Measurements from ENCODE around the gene NRROS.
"Not testable (repeated sequence)": the region's sequence is repeated elsewhere in the genome, so short reads cannot be mapped to it uniquely, and the experiment has no call there.

Gene NRROS

GRCh38 chr3:196639483-196640296 lies at the start of gene NRROS:
NRROS (plus strand) TSS chr3:196639694; CDS start chr3:196654540, 14,846 bp downstream.
- peak; percentile 54 for DNase-seq (ENCODE audit: low spot score)

- DNase-seq (ENCODE audit: low spot score) = no peak
Measured at GRCh38 chr3:196590279-196590678, 49.2 kb upstream of the NRROS start.

- DNase-seq (ENCODE audit: low spot score) = no peak
Measured at GRCh38 chr3:196596355-196596754, 43.1 kb upstream of the NRROS start.

DNA sequence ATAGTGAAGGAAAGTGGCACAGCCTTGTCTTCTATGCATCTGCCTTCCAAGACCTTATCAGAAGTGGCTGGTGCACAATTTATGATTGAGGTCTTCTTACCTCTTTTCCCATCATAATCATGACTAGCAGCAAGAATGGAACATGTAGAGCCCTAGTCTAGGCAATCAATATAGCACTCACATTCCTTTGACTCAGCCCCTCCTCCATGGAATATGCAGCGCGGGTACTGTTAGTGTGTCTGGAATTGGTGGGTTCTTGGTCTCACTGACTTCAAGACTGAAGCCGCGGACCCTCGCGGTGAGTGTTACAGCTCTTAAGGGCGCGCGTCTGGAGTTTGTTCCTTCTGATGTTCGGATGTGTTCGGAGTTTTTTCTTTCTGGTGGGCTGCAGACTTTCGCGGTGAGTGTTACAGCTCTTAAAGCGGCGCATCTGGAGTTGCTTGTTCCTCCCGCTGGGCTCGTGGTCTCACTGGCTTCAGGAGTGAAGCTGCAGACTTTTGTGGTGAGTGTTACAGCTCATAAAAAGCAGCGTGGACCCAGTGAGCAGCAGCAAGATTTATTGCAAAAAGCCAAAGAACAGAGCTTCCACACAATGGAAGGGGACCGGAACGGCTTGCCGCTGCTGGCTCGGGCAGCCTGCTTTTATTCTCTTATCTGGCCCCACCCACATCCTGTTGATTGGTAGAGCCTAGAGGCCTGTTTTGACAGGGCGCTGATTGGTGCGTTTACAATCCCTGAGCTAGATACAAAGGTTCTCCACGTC lies 41.3 kb upstream of the NRROS start:
- DNase-seq (ENCODE audit: low spot score) = peak; percentile 27

- DNase-seq (ENCODE audit: low spot score) = no peak
Measured at GRCh38 chr3:196599734-196600128, 39.8 kb upstream of the NRROS start.

DNA sequence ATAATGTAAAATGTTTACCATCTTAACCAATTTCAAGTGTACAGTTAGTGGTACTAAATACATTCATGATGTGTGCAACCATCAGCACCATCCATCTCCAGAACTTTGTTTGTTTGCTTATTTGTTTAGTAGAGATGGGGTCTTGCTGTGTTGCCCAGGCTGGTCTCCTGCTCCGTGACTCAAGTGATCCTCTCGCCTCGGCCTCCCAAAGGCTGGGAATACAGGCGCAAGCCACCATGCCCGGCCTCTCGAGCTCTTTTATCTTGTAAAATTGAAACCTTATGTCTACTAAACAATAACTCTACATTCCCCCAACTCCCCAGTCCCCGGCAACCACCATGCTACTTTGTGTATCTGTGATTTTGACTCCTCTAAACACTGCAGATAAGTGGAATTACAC lies 39.1 kb upstream of the NRROS start:
- no peak for DNase-seq (ENCODE audit: low spot score)

- DNase-seq (ENCODE audit: low spot score) = no peak
Measured at GRCh38 chr3:196602673-196603072, 36.8 kb upstream of the NRROS start.

GRCh38 chr3:196603683-196604082 lies 35.8 kb upstream of the NRROS start:
- DNase-seq (ENCODE audit: low spot score) = no peak

DNA sequence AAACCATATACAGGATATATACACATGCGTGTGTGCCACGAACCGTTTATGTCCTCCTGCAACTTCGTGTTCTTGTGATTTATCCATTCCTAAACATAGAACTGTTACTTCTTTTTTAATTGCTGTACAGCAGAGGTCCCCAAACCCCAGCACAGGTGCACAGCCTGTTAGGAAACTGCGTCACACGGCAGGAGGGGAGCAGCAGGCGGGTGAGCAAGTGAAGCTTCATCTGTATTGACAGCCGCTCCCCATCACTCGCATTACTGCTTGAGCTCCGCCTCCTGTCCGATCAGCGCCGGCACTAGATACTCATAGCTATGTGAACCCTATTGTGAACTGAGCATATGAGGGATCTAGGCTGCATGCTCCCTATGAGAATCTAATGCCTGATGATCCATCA lies 34.9 kb upstream of the NRROS start:
- no peak for DNase-seq (ENCODE audit: low spot score)

GRCh38 chr3:196608693-196609092 lies 30.8 kb upstream of the NRROS start:
- DNase-seq (ENCODE audit: low spot score) = no peak

DNA sequence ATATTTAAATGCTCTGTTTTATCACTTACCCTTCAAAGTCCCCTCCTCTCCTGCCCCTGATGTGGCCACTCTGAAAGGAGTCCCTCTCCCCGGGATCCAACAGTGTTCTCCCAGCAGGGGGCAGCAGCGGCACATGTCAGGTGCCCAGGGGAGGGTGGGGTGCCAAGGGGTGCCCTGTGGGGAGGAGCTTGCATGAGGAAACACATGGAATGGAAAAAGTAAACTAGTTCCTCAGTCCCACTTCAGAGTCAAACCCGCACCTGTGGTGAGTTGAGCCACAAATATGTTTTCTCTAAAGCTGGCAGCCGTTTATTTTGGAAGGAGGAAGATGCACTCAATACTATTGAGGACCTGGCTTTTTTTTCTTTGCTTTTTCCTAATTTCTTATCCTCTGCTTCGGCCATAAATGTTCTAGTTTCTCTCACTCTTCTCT lies 30.1 kb upstream of the NRROS start:
- DNase-seq (ENCODE audit: low spot score) = peak; percentile 79

DNA sequence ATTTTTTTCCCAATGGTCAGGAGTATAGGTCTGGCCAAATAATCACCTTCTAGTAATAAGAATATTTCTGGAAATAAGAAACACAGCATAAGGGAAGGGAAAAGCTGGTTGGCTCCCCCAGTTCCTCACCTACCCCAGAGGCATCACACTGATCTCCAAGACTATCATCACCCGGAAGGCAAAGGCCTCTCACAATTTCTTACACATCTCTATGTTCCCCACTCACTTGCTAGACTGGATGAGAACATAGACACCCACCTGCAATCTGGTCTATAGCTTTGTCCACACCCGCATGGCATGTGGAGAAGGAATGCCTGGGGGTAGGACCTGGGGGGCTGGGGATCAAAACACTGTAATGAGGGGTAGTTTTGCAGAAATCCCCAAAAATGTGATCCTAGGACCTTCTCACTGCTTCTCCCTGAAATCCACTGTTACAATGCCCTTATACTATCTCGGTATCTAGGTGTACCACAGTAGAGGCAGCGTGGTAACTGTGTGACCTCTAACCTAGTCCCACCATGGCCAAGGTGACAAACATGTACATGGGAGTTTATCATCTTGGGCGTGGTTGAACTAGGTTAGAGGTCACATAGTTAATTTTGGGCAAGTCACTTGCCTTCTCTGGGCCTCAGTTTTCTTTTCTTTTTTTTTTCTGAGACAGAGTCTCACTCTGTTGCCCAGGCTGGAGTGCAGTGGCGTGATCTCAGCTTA lies 29.5 kb upstream of the NRROS start:
- no peak for DNase-seq (ENCODE audit: low spot score)

DNA sequence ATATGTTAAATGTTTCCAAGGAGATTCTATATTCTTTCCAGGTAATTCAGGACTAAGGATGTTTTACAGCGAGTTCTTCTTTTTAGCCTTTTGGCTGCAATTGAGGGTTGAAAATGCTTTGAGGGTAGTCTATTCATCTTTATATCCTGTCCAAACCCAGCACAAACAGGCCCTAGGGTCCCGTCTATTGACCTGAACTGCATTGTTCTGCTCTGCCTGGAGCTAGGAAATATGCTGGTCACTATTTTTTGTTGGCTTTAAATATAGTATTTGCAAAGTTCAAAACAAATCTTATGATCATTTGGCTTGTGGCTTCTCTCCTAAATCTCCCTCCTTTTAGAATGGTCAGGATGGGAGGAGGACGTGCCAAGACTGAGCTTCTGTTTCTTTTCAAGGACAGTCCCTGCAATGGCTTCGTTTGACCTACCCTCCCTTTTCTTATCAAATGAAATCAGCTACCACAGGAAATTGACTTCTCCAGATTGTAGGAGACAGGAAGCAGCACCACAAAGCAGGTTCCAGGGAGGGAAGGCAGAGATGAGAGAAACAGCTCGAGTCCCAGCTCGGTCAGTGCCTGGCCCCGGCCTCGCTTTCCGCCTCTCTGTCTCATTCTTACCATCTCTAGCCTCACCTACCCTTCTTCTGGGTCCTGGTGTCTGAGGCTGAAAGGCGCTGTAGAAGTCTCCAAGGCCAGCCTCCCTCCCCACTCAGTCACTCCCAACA lies 27.6 kb upstream of the NRROS start:
- DNase-seq (ENCODE audit: low spot score) = no peak

DNA sequence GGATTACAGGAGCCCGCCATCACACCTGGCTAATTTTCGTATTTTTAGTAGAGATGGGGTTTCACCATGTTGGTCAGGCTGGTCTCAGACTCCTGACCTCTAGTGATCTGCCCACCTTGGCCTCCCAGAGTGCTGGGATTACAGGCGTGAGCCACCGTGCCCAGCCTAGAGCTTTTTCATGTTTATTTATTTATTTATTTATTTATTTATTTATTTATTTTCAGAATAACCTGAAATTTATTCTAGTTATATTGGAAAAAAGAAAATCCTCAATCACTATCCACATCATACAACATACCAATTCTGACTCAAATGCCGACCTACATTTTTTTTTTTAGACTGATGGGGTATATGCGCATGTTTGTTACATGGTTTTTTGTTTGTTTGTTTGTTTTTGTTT lies 24.3 kb upstream of the NRROS start:
- DNase-seq (ENCODE audit: low spot score) = not testable (repeated sequence)

- no peak for DNase-seq (ENCODE audit: low spot score)
Measured at GRCh38 chr3:196617256-196617655, 22.2 kb upstream of the NRROS start.

DNA sequence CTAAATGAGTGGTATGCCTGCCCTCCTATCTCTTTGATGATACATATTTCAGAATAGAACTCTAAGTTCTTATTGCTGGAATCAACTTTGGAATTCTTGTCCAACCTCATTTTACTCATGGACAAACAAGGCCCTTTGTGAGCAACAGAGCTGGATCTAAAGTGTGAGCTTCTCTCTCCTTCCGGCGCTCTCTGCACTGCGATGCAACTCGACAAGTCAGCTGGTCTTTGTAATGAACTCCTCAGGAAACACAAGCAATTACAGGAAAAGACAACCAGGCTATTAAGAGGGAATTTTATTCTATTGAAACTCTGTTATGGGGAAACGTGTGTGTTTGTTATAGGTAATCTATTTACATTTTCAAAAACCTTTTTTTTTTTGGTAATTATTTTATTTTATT lies 20.3 kb upstream of the NRROS start:
- no peak for DNase-seq (ENCODE audit: low spot score)

DNA sequence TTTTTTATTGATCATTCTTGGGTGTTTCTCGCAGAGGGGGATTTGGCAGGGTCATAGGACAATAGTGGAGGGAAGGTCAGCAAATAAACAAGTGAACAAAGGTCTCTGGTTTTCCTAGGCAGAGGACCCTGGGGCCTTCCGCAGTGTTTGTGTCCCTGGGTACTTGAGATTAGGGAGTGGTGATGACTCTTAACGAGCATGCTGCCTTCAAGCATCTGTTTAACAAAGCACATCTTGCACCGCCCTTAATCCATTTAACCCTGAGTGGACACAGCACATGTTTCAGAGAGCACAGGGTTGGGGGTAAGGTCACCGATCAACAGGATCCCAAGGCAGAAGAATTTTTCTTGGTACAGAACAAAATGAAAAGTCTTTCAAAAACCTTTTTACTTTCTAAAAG lies 19.9 kb upstream of the NRROS start:
- not testable (repeated sequence) for DNase-seq (ENCODE audit: low spot score)

GRCh38 chr3:196620161-196620604 lies 19.3 kb upstream of the NRROS start:
- no peak for DNase-seq (ENCODE audit: low spot score)

- DNase-seq (ENCODE audit: low spot score) = no peak
Measured at GRCh38 chr3:196620684-196621083, 18.8 kb upstream of the NRROS start.

DNA sequence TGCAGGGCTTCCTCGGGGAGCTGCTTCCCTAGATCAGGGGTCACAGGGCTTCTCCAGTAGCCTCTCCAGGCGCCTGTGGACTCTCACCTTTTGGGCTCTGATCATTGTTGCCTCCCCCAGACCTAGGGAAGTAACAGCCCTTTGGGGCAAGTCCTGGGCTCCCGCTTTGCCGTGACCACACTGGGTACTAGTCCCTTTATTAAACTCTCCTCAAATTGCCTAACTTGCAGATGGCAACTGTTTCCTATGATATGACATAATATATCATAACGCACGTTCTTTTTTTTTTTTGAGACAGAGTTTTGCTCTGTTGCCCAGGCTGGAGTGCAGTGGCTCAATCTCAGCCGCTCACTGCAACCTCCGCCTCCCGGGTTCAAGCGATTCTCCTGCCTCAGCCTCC lies 17.9 kb upstream of the NRROS start:
- no peak for DNase-seq (ENCODE audit: low spot score)

- no peak for DNase-seq (ENCODE audit: low spot score)
Measured at GRCh38 chr3:196624067-196624790, 15.3 kb upstream of the NRROS start.
